ENCODE measurements around the gene FASTKD2.
"Not testable (repeated sequence)": the region's sequence is repeated elsewhere in the genome, so short reads cannot be mapped to it uniquely, and the experiment has no call there.

DNA sequence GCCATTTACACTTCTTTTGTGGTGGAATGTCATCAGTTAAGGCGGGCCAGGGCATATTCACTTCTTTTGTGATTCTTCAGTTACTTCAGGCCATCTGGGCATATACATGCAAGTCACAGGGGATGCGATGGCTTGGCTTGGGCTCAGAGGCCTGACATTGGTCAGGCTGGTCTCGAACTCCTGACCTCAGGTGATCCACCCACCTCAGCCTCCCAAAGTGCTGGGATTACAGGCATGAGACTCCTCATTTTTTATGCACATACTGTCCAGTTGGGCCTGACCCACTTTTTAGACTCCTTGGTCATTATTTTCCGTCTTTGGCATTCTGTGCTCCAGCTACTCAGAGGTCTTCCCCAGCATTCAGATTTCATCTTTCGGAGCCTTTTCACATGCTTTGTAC is 47.1 kb downstream of the FASTKD2 start:
- TF ChIP-seq, protein P1, sequence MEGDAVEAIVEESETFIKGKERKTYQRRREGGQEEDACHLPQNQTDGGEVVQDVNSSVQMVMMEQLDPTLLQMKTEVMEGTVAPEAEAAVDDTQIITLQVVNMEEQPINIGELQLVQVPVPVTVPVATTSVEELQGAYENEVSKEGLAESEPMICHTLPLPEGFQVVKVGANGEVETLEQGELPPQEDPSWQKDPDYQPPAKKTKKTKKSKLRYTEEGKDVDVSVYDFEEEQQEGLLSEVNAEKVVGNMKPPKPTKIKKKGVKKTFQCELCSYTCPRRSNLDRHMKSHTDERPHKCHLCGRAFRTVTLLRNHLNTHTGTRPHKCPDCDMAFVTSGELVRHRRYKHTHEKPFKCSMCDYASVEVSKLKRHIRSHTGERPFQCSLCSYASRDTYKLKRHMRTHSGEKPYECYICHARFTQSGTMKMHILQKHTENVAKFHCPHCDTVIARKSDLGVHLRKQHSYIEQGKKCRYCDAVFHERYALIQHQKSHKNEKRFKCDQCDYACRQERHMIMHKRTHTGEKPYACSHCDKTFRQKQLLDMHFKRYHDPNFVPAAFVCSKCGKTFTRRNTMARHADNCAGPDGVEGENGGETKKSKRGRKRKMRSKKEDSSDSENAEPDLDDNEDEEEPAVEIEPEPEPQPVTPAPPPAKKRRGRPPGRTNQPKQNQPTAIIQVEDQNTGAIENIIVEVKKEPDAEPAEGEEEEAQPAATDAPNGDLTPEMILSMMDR (IDR thresholded peaks at IDR 0.05) = not testable (repeated sequence)
- not testable (repeated sequence) for TF ChIP-seq POLR2AphosphoS5, POLR2A, EP300 (IDR thresholded peaks at IDR 0.05)
